GM19328 (cell line): Measurements from ENCODE around the gene AK8.

Experiments
- ATAC-seq: cut with Tn5 transposase; IDR thresholded peaks from one replicate; pipeline ENCODE4 v1.9.1; 2021; ENCODE audit warnings: mild to moderate bottlenecking, moderate library complexity; ENCODE audit not compliant: unreplicated experiment

AK8 gene

DNA sequence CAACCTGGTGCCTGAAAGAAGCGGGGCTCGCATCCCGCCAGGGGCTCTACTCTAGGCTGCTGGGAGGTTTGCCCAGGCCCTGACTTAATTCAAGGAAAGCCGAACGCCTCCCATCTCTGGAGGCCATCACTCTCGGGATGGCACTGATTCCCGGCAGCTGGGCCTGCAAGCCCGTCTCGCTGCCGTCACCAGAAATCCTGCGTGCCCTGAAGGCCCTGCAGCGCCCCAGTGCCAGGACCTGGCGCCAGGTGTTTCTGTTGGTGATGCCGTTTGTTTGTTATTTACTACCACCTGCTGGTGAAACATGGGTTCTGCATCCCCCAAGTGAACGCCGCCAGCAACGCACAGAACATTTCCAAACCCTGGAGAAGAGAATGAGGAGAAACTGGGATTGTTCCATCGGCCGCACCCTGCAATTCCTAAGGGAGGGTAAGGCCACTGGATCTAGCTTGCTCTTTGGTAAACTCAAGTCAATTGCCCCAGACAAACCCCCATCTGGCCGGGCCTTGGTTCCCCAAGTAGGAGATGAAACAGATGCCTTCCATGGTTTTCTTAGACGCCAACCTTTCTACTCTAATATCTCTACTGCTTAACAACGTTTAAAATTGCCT lies 77.9 kb downstream of the AK8 start:
- no peak for ATAC-seq

DNA sequence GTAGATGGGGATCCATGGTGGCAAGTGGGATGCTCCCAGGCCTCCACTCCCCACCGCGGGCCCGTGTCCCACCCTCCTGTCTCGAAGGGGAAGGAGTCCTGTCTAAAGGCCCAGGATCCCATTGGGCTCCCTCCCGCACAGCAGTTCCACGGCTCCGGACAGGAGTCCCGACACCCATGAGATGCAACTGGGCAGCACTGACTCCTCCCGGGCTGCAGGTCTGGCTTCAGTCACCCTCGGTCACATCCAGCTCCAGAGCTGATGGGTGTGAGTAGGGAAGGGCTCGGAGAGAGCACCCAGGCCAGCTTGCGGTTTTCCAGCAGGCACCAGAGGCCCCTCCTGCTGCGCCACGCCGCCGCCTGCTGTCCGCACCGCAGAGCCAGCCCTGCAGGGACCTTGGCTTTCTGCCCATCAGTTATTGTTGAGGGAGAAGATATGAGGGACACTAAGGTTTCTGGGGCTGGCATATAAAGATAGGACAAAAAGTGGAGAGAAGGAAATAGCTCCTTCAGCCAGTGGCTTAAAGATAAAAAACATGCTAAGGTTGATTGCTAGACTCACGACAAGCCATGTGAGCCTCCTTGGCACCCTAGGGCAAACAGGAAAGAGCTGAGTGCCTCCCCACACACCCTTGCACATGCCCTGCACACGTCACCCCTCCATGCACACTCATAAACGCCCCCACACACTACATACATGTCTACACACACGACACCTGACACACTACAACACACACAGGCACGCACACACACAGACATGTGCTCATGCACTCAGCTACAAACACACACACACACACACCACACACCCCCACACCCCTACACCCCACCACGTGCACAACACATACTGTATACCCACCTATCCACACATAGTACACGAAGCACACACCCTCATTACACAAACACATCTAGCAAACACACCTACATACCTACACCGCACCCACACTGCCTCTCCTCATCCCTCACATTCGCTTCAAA lies 79.0 kb downstream of the AK8 start:
- ATAC-seq: no peak

DNA sequence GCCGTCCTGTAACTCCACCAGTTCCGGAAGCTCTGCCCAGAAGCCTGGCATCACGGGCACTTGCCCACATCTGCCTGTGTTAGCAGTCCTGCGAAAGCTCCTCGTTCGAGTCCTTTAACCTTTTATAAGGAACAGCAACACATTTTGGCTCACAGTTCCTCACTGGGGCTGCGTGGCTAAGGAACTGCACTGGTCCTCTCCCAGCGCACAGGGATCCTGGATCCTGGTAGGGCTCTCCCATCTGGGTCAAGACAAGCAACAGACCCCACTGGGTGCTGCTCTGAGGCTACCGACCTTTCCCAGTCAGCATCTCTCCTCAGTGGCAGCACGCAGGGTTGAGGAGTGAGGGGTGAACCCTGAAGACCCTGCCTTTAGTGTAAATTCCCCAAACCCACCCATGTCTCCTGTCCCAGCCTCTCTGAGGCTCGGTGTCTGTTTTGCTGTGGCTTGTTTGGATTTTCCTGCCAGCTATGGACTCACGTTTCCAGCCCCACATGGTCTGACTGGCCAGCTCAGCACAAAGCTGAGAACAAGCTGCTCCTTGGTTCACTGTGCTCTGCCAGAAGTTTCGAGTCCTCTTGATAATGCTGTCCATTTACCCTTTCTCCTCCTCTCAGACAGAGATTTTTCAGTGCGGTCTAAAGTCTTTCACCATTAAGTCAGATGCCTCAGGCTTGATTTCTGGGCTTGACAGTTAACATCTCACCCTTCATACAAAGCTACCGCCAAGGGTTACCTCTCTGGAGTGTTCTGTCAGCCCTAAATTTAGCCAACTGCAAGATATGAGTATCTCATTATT lies 80.0 kb downstream of the AK8 start:
- ATAC-seq: no peak

DNA sequence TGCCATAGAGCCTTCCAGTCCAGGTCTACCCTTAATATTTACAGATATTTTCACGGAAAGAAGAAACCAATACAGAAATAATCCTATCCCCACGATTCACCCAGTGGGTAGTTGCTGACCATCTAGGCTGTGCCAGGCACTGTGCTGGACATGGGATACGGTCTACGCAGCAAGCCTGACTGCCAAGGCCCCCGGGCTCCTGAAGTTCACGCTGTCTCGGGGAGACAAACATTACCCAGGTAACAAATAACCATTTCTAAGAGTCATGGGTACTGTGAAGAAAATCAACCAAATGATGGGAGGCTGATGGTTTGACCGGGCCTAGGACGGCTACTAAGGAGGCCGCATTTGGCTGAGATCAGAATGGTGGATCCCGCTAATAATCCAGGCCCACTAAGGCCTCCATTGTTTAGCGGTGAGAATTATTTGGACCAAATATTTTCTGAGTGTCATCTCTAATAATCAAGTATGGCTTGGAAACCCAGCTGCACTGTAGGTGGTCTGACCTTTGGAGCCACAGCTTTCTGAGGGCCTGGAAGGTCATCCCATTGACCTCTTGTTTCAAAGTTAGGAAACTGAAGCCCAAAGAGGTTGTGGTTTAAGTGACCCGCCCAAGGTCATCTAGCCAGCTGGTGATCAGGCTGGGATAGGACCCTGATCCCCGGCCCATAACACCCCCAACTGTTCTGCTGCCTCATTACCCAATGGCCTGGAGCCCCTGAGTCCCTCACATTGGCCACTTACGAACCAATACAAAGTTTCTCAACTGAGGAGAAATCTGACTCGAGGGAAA lies 82.4 kb downstream of the AK8 start:
- no peak for ATAC-seq

DNA sequence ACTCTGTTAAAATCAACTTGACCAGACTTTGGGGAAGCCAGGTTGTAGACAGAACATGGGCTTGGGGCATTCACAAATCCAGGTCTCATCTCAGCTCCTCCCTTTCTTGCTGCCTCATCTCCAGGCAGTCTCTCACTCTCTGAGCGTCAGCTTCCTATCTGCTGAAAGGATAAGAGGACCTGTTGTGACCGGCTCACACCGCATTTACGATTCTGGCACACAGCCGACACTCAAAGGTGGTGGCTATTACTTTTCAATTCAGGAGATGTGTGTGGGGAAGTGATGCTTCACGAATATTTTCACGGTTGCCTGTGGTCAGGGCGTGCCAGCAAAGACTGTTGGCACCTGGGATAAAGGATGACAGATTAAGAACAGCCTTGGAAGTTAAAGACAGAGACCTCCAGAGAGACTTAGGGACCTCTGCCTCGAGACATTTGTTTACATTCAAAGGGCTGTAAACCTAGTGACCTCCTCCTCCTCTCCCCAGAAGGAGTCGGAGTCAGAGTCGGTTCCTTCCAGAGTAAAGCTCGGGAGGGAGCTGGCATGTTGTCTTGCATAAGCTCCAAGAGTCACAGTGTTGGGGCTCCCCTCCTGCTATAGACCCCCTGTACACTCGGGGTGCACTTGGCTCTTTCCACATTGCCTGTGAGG lies 83.2 kb downstream of the AK8 start:
- ATAC-seq: no peak

DNA sequence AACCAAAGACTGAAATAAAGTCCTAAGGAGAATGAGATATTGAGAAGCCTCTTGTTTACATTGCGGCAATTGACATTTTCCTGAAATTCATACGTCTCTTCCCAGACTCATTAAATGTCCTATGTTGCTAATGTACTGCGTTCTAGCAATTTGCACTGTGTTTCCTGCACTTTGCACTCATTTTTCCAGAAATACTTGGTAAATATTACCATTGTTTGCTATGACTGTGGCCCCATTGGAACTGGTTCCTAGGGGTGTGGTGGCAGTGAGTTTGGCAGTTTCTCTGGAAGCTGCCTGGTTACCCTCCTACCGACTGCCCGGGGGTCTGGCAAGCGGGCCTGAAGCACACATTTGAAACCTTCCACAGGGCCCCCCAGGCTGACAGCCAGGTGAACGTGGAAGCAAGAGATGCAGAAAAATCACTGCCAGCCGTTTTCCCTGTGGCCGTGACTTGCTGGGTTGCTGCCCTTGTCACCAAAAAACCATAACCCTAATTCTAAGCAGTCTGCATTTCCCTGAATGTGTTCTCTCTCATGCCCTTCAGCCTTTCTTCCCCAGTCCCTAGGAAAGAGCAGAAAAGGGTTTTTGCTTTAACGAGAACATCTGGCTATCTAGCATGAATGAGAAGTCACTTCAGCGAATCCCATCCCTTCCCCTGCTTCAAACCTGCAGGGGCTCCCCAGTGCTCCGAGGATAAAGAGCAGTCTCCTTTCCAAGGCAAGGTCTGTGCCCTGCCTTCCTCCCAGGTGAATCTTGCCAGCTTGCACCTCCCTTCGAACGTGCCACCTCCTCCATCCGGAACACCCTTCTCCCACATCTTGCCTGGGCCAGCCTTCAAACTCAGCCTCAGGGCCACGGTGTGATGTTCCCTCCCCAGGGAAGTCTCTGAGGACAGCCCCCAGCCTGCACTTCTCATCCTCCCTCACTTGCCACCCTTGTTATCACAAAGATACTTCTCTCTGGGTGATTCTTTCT lies 84.2 kb downstream of the AK8 start:
- no peak for ATAC-seq

DNA sequence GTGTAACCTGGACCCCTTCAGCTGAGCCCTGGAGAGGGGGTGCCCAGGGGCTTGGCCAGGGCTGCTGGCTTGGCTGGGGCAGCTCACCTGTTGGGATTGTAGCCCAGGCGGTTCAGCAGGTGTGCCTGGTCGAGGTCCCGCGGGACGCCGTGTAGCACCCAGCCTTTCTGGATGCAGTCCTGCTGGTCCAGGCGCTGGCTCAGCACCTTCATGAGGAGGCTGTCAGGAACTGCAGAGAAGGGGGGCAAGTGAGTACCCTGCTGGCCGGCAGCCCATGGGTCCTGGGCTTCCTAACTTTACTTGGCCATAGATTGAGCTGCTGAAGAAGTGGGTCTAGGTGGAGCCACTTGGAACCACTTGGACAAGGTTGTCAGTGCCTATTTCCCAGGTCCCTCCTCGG lies 85.5 kb downstream of the AK8 start:
- no peak for ATAC-seq

DNA sequence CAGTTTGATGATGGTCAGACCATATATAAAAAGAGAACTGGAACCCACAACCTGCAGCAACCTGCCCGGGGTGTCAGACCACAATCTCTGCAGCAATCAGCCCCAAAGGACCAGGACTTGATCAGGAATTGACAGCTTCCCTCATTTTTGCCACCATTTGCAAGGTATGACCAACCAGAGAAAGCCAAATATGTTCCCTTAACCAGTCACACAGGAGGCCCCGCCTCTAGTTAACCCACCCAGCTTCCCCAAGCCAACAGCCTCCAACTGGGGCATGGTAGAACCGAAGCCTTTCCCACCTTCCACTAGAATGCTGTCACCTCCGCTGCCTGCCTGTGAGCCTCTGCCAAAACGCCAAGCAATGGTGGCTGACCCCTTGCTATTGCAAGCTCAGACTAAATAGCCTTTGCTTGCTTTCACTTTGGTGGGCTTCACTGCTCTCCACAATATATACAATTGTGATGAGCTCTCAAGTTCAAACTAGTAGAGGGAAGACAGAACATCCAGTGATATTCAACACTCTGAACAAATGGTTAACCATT lies 86.3 kb downstream of the AK8 start:
- no peak for ATAC-seq

DNA sequence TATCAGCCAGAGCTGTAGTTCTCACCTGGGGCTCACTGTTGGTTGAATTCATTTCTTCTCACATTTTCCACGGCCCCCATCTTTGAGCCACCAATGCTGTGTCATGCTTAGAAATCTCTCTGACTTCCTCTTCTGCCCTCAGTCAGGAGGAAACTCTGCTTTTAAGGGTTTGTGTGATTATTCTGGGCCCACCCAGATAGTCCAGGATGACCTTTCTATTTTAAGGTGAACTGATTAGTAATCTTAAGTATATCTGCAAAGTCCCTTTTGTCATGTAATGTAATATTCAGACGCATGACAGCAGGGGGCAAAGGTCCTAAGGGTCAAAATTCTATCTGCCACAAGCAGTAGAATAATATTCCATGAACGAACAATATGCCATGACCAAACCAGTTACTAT lies 88.4 kb downstream of the AK8 start:
- no peak for ATAC-seq

DNA sequence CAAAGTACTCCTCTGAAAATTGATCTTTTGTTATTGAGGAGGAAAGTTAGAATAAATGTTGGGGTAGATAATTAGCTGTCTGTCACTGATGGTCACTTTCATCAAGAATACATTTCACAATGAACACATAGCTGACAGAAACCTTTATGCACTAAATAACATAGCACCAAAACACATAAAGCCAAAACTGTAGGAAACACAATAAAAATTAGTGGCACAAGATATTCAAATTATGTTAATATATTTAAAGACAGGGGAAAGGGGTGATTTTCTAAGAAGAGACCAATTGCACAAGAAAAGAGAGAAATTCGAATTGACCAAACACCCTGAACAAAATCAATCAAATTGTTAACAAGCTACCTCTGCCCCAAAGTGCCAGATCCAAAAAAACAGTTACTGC lies 89.7 kb downstream of the AK8 start:
- ATAC-seq: no peak

DNA sequence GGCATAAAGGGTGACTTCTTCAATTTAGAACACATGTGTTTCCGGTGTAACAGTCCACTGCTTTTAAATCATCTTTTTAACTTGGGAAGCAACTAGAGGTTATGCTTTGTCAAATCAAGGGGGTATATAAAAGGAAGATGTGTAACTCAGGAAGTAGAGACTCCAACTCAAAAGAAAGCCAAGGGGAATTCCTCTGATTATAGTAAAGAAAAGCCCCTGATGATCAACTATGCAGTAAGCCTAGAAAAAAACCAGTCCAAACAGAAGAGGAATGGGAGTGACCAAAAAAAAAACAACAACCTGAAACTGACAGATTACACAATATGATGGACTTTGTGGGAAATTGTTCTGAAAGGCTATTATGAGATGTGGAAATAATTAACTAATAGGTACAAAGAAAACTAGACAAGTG lies 90.3 kb downstream of the AK8 start:
- ATAC-seq: no peak

DNA sequence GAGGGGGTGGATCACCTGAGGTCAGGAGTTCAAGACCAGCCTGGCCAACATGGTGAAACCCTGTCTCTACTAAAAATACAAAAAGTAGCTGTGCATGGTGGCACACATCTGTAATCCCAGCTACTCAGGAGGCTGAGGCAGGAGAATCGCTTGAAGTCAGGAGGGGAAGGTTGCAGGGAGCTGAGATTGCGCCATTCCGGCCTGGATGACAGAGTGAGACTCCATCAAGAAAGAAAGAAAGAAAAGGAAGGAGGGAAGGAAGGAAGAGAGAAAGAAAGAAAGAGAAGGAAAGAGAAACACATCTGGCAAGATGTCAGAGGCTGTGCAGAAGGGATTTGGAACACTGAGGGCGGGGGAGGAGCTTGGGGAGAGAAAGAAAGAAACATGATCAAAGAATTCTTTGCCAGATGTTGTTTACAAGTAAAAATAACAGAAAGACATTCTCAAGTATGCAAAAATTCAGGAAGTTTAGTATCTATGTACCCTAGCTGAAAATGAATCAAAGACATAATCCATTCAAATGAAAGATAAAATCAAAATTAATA lies 93.7 kb downstream of the AK8 start:
- no peak for ATAC-seq

DNA sequence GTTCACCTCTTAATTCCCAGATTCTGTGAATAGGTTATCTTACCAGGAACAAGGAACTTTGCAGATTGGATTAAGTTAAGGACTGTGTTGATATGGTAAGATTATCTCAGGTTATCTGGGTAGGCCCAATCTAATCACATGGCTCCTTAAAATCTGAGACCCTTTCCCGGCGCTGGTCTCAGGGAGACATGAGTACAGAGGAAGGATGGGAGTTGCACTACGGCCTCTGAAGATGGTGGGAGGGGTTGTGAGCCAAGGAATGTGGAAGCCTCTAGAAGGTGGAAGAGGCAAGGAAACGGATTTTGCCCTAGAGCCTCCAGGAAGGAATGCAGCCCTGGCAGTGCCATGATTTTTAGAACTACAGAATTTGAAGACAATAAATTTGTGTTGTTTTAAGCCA lies 95.1 kb downstream of the AK8 start:
- ATAC-seq: no peak

DNA sequence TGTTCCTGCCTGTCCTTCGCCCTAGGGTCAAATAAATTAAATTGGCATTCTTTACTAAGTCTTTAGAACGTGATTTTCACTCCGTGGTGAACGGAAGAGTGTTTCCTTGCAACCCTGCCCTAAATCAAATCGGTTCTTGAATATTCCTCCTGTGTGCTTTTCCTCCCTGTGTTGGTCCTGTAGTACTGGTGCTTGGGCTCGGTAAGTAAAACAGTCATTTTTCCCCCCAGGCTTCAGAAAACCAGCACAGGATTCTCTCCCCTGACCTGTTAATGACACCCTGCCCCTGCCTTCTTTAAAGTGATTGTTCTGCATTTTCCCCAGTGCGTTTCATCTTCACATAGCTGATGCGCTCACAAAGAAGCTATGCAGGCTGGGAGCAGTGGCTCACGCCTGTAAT lies 96.0 kb downstream of the AK8 start:
- no peak for ATAC-seq

DNA sequence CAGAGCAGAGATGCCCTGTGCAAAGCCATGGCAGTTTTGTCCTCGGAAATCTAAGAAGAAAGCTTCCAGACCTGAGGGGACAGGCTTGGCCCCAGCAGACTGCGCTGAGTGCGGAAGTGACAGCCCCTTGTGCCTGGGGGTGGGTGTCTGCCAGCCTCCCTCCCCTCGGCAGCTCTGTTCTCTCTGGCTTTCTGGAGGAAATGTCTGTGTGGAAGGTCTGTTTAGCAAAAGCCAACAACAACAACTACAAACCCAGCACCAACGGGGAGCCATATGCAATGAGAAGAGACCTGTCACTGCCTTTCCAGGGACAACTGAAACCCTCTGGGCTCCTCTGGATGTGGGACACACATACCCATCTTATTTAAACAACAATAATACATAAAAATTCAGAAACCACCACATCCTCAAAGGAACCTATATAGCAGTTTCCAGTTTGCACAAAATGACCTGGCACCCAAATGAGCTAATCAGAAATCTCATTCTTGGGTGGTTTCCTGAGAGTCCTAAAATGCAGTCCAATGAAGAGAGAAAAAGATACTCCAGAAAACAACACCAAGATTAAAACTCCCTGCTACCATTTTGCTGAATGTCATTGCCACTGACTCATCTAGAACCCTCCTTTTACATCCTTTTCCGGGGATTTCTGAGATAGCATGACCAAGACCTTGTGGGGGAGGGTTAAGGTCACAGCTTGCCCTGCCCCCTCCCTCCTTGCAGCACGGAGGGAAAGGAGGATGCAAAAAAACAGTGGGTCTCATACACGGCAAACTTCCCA lies 97.7 kb downstream of the AK8 start:
- no peak for ATAC-seq

DNA sequence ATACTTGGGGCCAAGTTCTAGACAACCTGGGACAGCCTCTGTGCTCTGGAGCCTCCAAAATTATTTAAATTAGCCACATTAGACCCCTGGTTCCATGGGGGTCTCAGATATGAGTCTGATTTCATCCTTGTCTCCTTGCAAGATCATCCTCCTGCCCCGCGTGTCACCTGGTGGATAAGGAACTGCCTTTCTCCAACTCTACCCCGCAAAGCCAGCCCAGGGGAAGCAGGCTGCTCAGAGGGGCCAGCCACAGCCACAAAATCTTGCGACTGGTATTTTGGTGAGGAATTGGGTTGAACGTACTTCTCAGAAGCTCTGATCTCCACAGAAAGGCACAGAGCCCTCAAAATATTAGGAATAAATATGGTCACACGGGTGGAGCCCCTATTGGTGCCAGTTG lies 101.2 kb downstream of the AK8 start:
- ATAC-seq: no peak

DNA sequence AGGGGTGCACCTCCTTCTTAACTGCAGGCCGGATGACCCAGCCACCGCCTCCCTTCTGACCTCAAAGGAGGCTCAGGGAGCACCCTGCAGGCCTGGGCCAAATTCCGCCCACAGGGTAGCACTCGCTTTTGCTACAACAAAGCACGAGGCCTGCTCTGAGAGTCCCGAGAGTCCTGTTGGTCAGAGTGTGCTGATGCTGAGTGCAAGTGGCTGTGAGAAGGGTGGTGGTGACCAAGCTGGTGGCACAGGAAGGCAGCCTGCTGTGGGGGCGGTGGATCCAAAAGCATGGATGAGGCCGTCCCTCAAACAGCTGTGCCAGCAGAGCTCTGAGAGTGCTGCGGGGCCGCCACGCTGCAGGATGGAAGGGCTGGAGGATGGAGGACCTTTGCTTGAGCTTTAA lies 101.8 kb downstream of the AK8 start:
- no peak for ATAC-seq

DNA sequence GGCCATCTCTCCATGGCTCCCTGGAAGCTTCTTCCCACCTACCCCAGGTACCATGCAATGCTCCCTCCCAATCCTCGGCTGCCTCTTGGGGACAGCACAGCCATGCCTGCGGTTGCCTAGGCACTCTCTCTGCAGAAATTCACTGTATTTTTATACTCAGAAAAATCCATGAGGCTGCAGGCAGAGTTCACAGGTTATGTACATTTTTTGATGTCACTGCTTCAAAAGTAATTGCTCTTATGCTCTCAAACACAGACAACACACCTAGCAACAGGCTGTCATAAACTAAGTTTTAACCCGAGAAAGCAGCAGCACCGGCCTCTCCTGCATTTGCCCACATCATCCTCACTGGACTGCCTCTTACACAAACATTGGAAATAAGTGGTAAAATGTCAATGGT lies 102.4 kb downstream of the AK8 start:
- ATAC-seq: no peak
